ENCODE measurements around the gene OR2V1. TPM values are rescaled to one million over a fixed set of nuclear protein-coding genes. Genes with fewer than 3 reads are reported as not detected.
"Not testable (repeated sequence)": the region's sequence is repeated elsewhere in the genome, so short reads cannot be mapped to it uniquely, and the experiment has no call there.

Gene OR2V1
- not detected for total RNA-seq

- intact Hi-C loops (cut with DNase I; ENCODE audit: low total_unique reads) = no loop called here
- Histone ChIP-seq H3K27ac (no peak within 1 kb of the TSS), H3K4me3 (no peak within 1 kb of the TSS), H3K9me3 (no peaks in the 10 kb centered on the region), H3K4me1 (no peaks in the 10 kb centered on the region), H3K36me3 (no peaks in the 10 kb centered on the region), H3K27me3 (peaks cover 0 to 4% of the 10 kb centered on the region in 2 donors)
- DNase-seq = no peak
- TF ChIP-seq POLR2A (IDR thresholded peaks at IDR 0.05) (no peak), CTCF (IDR thresholded peaks at IDR 0.05) (no peak)
Measured at GRCh38 chr5:181130832-181131496, at the start of gene OR2V1. Gene OR2V1, minus strand, starts transcription at chr5:181131169. Its CDS starts 5,865 bp downstream, at chr5:181125304.

- H3K36me3 ChIP-seq; DNase-seq; intact Hi-C loops (cut with DNase I; ENCODE audit: low total_unique reads): not testable (repeated sequence)
Measured at GRCh38 chr5:181177559-181177958, 46.6 kb upstream of the OR2V1 start.

GRCh38 chr5:181176254-181176952 lies 45.4 kb upstream of the OR2V1 start:
- Histone ChIP-seq H3K36me3 (no peaks in the 10 kb centered on the region), H3K27me3 (peaks cover 4 to 42% of the 10 kb centered on the region in 2 donors), H3K4me1 (no peaks in the 10 kb centered on the region), H3K9me3 (no peaks in the 10 kb centered on the region), H3K27ac (no peak overlapping the region), H3K4me3 (no peak overlapping the region)
- TF ChIP-seq CTCF (IDR thresholded peaks at IDR 0.05) (no peak), POLR2A (IDR thresholded peaks at IDR 0.05) (no peak)
- intact Hi-C loops (cut with DNase I; ENCODE audit: low total_unique reads) = no loop called here
- DNase-seq = no peak

More at GRCh38 chr5:181177559-181177958, 46.6 kb upstream of the OR2V1 start:
- not testable (repeated sequence) for H3K27ac ChIP-seq, H3K4me1 ChIP-seq, H3K9me3 ChIP-seq, H3K4me3 ChIP-seq
- peaks cover 4 to 30% of the 10 kb centered on the region in 2 donors for H3K27me3 ChIP-seq

- H3K4me1 ChIP-seq = no peaks in the 10 kb centered on the region
- H3K27ac ChIP-seq = no peak overlapping the region
- no peaks in the 10 kb centered on the region for H3K36me3 ChIP-seq
- intact Hi-C loops (cut with DNase I; ENCODE audit: low total_unique reads) = no loop called here
- TF ChIP-seq POLR2A (IDR thresholded peaks at IDR 0.05) = no peak
- no peak for TF ChIP-seq CTCF (IDR thresholded peaks at IDR 0.05)
- no peaks in the 10 kb centered on the region for H3K9me3 ChIP-seq
- no peak for DNase-seq
- no peak overlapping the region for H3K4me3 ChIP-seq
- H3K27me3 ChIP-seq = peaks cover 13 to 67% of the 10 kb centered on the region in 2 donors
Measured at GRCh38 chr5:181173420-181174342, 42.7 kb upstream of the OR2V1 start.

GRCh38 chr5:181173027-181173419 lies 42.1 kb upstream of the OR2V1 start:
- Histone ChIP-seq H3K9me3 (no peaks in the 10 kb centered on the region), H3K27me3 (peaks cover 15 to 74% of the 10 kb centered on the region in 2 donors)
- DNase-seq = no peak

More at GRCh38 chr5:181173027-181173419, 42.1 kb upstream of the OR2V1 start:
- H3K36me3 ChIP-seq = no peaks in the 10 kb centered on the region
- H3K27ac ChIP-seq = no peak overlapping the region
- no peak overlapping the region for H3K4me3 ChIP-seq
- no peaks in the 10 kb centered on the region for H3K4me1 ChIP-seq
- no peak for TF ChIP-seq POLR2A (IDR thresholded peaks at IDR 0.05)
- TF ChIP-seq CTCF (IDR thresholded peaks at IDR 0.05) = peak in 1 of 4 experiments; percentile 12
- intact Hi-C loops (cut with DNase I; ENCODE audit: low total_unique reads) = no loop called here

Measured in uterus (tissue), 4 donors.